Activated CD4-positive, alpha-beta T cell treated with anti-CD3 and anti-CD28 coated beads for 36 hours (primary cell): Measurements from ENCODE around the gene UFSP1. TPM values are rescaled to one million over a fixed set of nuclear protein-coding genes. Genes with fewer than 3 reads are reported as not detected.

Source experiments
- ATAC-seq: fragments of 200-7000 bp; cut with Tn5 transposase; one replicate; pipeline ENCODE4 v1.10.0; 2021; ENCODE audit warnings: mild to moderate bottlenecking, moderate library complexity
- CTCF ChIA-PET: fragments of 350-600 bp; sonication (Branson Sonifier 250); formaldehyde crosslinking; loops from one replicate; lab custom pipeline; 2021; ENCODE audit warnings: antibody characterized with exemption; lab: Charles Lee
- POLR2A ChIA-PET: fragments of 350-600 bp; sonication (Branson Sonifier 250); formaldehyde crosslinking; loops from one replicate; lab custom pipeline; 2021; ENCODE audit warnings: antibody characterized with exemption, inconsistent platforms; lab: Charles Lee
- DNase-seq: peaks from one replicate; pipeline ENCODE4 v3.0.0-alpha.2; 2020
- H3K27ac Mint-ChIP-seq: one replicate; pipeline ENCODE4 v1.8.0; 2021; ENCODE audit warnings: mixed read lengths
- H3K27me3 Mint-ChIP-seq: one replicate; pipeline ENCODE4 v1.8.0; 2021; ENCODE audit warnings: mixed read lengths
- H3K36me3 Mint-ChIP-seq: one replicate; pipeline ENCODE4 v1.8.0; 2021; ENCODE audit warnings: low read depth, mixed read lengths
- H3K4me1 Mint-ChIP-seq: one replicate; pipeline ENCODE4 v1.8.0; 2021; ENCODE audit warnings: mixed read lengths
- H3K4me3 Mint-ChIP-seq: one replicate; pipeline ENCODE4 v1.8.0; 2021; ENCODE audit warnings: mild to moderate bottlenecking, moderate library complexity, mixed read lengths
- H3K9me3 Mint-ChIP-seq: one replicate; pipeline ENCODE4 v1.8.0; 2021; ENCODE audit warnings: low read depth, mixed read lengths
- intact Hi-C, 2 experiments: fragments of 100-400 bp; cut with DNase I in 1 of 2; cut with micrococcal nuclease in 1 of 2; formaldehyde crosslinking; loops; one replicate each; pipeline versions ENCODE4 v1.14.2 to v1.15.1; 2022 to 2024; cut with DNase I, micrococcal nuclease
- total RNA-seq, 2 experiments: library from RNA; stranded (reverse); gene quantifications; one replicate each; pipeline ENCODE4 v1.2.3, GENCODE V29; 2021

The UFSP1 gene
- total RNA-seq, 2 experiments from 2014 or later, result 1.5 to 1.7 TPM

DNA sequence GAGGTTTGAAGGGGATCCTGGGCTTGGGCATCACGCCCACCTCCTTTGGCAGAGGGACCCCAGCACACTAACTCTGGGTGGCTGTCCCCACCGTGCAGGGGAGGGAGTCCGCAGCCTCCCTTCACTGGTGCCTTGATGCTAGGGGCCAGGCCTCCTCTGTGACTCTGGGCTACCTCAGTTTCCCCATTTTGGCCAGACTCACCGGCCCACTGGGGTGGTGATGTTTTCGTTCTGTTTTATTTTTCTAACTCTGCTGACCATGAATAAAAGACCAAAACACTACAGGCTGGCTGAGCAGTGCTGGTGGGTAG is 22.8 kb downstream of the UFSP1 start:
- CTCF ChIA-PET, result no interaction called here
- Mint-ChIP-seq H3K4me3 (peak overlapping the region; percentile 90), H3K27me3 (no peaks in the 10 kb centered on the region), H3K27ac (peak overlapping the region; percentile 92), H3K9me3 (no peaks in the 10 kb centered on the region), H3K36me3 (peaks cover 20% of the 10 kb centered on the region), H3K4me1 (peaks cover 22% of the 10 kb centered on the region)
- POLR2A ChIA-PET, result interaction anchor here (0.6 to 1.1 kb wide), 2 partner anchors 8 to 14 kb away, joined by 3 read pairs; partner anchors contain the start of genes SLC12A9 and SRRT
- DNase-seq, result no peak
- no peak for ATAC-seq
- intact Hi-C loops, result loop anchor here in 1 of 2 experiments (1.0 to 2.0 kb wide), 2 partner anchors 14 to 438 kb away; partner anchors contain the start of genes MEPCE, SLC12A9 and ZCWPW1

- peak; percentile 62 for DNase-seq
- Mint-ChIP-seq H3K36me3 (peaks cover 16% of the 10 kb centered on the region), H3K4me3 (peak overlapping the region; percentile 90), H3K27me3 (no peaks in the 10 kb centered on the region), H3K4me1 (peaks cover 22% of the 10 kb centered on the region), H3K27ac (peak overlapping the region; percentile 92), H3K9me3 (no peaks in the 10 kb centered on the region)
- ATAC-seq, result peak; percentile 47
- intact Hi-C loops, result loop anchor here in 1 of 2 experiments (2.0 kb wide), 1 partner anchor 437 kb away; the partner anchor contains the start of genes MEPCE and ZCWPW1
- ChIA-PET POLR2A (interaction anchor here (1.1 kb wide), 1 partner anchor 14 kb away, joined by 3 read pairs; the partner anchor contains the start of gene SLC12A9), CTCF (no interaction called here)
These were observed 23.4 kb downstream of the UFSP1 start for GRCh38 chr7:100865938-100866728.

GRCh38 chr7:100865372-100865911 is 24.1 kb downstream of the UFSP1 start:
- H3K27me3 Mint-ChIP-seq, result no peaks in the 10 kb centered on the region
- peak overlapping the region; percentile 90 for H3K4me3 Mint-ChIP-seq
- intact Hi-C loops, result no loop called here
- ChIA-PET CTCF (interaction anchor here (0.6 to 1.0 kb wide), 2 partner anchors 12 to 247 kb away, joined by 3 read pairs; no protein-coding TSS in a partner anchor), POLR2A (no interaction called here)
- peaks cover 20% of the 10 kb centered on the region for H3K4me1 Mint-ChIP-seq
- no peak overlapping the region for H3K27ac Mint-ChIP-seq
- ATAC-seq (no peak), DNase-seq (no peak)
- no peaks in the 10 kb centered on the region for H3K9me3 Mint-ChIP-seq
- H3K36me3 Mint-ChIP-seq, result peaks cover 20% of the 10 kb centered on the region

GRCh38 chr7:100864263-100864845 is 25.2 kb downstream of the UFSP1 start:
- H3K4me1 Mint-ChIP-seq, result peaks cover 19% of the 10 kb centered on the region
- ChIA-PET CTCF (interaction anchor here (0.8 to 1.0 kb wide), 2 partner anchors 11 to 14 kb away, joined by 3 read pairs; no protein-coding TSS in a partner anchor), POLR2A (no interaction called here)
- DNase-seq (no peak), ATAC-seq (no peak)
- H3K9me3 Mint-ChIP-seq, result no peaks in the 10 kb centered on the region
- no peak overlapping the region for H3K4me3 Mint-ChIP-seq
- no peaks in the 10 kb centered on the region for H3K27me3 Mint-ChIP-seq
- H3K36me3 Mint-ChIP-seq, result peaks cover 24% of the 10 kb centered on the region
- no peak overlapping the region for H3K27ac Mint-ChIP-seq
- intact Hi-C loops, result no loop called here

DNA sequence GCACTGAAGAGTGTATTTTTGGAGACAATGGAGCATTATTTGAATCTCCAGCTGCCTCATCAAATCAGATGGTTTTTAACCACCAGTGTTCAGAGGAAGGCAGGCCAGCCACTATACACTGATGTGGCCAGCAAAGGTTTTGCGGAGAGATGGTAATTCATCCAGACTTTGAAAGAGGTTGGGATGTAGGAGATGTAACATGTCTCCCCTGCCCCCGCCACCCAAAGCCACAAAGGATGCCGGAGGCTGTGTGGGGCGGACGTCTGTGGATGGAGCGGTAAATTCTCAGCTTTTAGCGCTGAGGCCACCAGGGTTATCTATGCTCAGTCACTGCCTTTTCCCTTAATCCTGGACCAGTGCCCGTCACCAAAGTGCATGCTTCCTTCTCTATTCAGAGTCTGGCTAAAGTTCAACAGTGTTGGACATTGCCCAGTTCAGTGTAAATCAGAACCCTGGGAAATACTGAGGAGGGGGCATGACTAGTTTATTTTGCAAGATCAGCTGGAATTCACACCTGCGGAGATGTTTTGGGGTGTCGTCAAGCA is 26.0 kb downstream of the UFSP1 start:
- Mint-ChIP-seq H3K9me3 (no peaks in the 10 kb centered on the region), H3K27ac (no peak overlapping the region), H3K4me3 (no peak overlapping the region), H3K4me1 (peaks cover 19% of the 10 kb centered on the region), H3K36me3 (peaks cover 28% of the 10 kb centered on the region), H3K27me3 (no peaks in the 10 kb centered on the region)
- DNase-seq (no peak), ATAC-seq (no peak)
- POLR2A ChIA-PET, result no interaction called here
- CTCF ChIA-PET, result interaction anchor here (0.8 kb wide), 1 partner anchor 13 kb away, joined by 3 read pairs; no protein-coding TSS in a partner anchor
- intact Hi-C loops, result no loop called here

- Mint-ChIP-seq H3K27ac (no peak overlapping the region), H3K4me3 (no peak overlapping the region), H3K36me3 (peaks cover 26% of the 10 kb centered on the region), H3K27me3 (no peaks in the 10 kb centered on the region), H3K9me3 (no peaks in the 10 kb centered on the region), H3K4me1 (peaks cover 7% of the 10 kb centered on the region)
- no peak for ATAC-seq
- CTCF ChIA-PET, result interaction anchor here (0.6 kb wide), 1 partner anchor 60 kb away, joined by 3 read pairs; no protein-coding TSS in a partner anchor
- intact Hi-C loops, result no loop called here
- POLR2A ChIA-PET, result no interaction called here
- no peak for DNase-seq
These were observed 27.9 kb downstream of the UFSP1 start for GRCh38 chr7:100861616-100861985.

DNA sequence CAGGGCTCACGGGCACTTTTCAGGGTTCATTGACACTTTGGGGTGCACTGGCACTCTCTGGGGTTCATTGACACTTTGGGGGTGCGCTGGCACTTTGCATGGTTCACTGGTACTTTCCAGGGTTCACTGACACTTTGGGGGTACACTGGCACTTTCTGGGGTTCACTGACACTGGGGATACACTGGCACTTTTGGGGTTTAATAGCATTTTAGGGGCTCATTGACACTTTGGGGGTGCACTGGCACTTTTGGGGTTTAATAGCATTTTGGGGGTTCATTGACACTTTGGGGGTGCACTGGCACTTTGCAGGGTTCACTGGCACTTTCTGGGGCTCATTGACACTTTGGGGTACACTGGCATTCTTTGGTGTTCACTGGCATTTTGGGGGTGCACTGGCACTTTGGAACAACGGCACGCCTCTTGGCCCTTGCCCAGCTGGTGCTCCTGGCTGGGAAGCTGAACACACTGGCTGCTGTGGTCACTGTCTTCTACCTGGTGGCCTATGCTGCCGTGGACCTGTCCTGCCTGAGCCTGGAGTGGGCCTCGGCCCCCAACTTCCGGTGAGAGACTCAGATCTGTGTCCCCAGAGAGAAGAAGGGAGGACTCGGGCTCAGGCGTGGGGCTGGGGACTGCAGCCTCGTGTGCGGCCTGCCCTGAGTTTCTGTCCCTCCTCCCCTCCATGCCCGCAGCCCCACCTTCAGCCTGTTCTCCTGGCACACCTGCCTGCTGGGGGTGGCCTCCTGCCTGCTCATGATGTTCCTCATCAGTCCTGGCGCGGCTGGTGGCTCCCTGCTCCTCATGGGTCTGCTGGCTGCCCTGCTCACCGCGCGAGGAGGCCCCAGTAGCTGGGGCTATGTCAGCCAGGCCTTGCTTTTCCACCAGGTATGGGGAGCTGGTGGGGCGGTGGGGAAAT is 28.6 kb downstream of the UFSP1 start:
- Mint-ChIP-seq H3K4me3 (no peak overlapping the region), H3K9me3 (no peaks in the 10 kb centered on the region), H3K27me3 (no peaks in the 10 kb centered on the region), H3K27ac (no peak overlapping the region), H3K4me1 (peaks cover 5% of the 10 kb centered on the region), H3K36me3 (peaks cover 26% of the 10 kb centered on the region)
- intact Hi-C loops, result no loop called here
- DNase-seq (no peak), ATAC-seq (no peak)
- CTCF ChIA-PET, result no interaction called here
- POLR2A ChIA-PET, result no interaction called here

DNA sequence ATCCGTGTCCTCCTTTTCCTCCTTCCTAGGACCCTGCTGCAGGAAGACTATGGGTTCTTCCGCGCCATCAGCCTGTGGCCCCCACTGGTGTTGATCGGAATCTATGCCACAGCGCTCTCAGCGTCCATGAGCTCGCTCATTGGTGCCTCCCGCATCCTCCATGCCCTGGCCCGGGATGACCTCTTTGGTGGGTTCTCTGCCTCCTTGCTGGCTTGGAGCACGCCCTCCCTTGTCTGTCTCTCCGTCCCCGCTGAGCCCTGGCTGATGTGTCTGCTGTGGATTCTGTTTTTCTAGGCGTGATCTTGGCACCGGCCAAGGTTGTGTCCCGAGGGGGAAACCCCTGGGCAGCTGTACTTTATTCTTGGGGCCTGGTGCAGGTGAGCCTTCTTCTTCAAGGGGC is 29.7 kb downstream of the UFSP1 start:
- no peaks in the 10 kb centered on the region for H3K4me1 Mint-ChIP-seq

GRCh38 chr7:100856871-100857282 is 32.6 kb downstream of the UFSP1 start:
- no peaks in the 10 kb centered on the region for H3K27me3 Mint-ChIP-seq
- CTCF ChIA-PET, result interaction anchor here (0.6 to 1.1 kb wide), 3 partner anchors 20 to 142 kb away, joined by 4 to 5 read pairs (median 4); no protein-coding TSS in a partner anchor
- peaks cover 6% of the 10 kb centered on the region for H3K4me1 Mint-ChIP-seq
- H3K4me3 Mint-ChIP-seq, result no peak overlapping the region
- no peak for ATAC-seq
- DNase-seq, result no peak
- H3K36me3 Mint-ChIP-seq, result peaks cover 18% of the 10 kb centered on the region
- intact Hi-C loops, result no loop called here
- H3K9me3 Mint-ChIP-seq, result no peaks in the 10 kb centered on the region
- no peak overlapping the region for H3K27ac Mint-ChIP-seq
- POLR2A ChIA-PET, result no interaction called here

More for the DNA sequence above, 29.7 kb downstream of the UFSP1 start:
- ChIA-PET POLR2A (no interaction called here), CTCF (no interaction called here)
- DNase-seq (no peak), ATAC-seq (no peak)
- Mint-ChIP-seq H3K9me3 (no peaks in the 10 kb centered on the region), H3K27me3 (no peaks in the 10 kb centered on the region), H3K36me3 (peaks cover 26% of the 10 kb centered on the region), H3K4me3 (no peak overlapping the region), H3K27ac (no peak overlapping the region)
- intact Hi-C loops, result no loop called here

GRCh38 chr7:100855515-100855914 is 34.0 kb downstream of the UFSP1 start:
- H3K27ac Mint-ChIP-seq, result no peak overlapping the region
- H3K27me3 Mint-ChIP-seq, result no peaks in the 10 kb centered on the region
- intact Hi-C loops, result no loop called here
- ChIA-PET CTCF (interaction anchor here (0.6 to 0.9 kb wide), 2 partner anchors 56 to 188 kb away, joined by 3 to 4 read pairs; no protein-coding TSS in a partner anchor), POLR2A (no interaction called here)
- H3K9me3 Mint-ChIP-seq, result no peaks in the 10 kb centered on the region
- peaks cover 13% of the 10 kb centered on the region for H3K36me3 Mint-ChIP-seq
- no peak for DNase-seq
- no peak overlapping the region for H3K4me3 Mint-ChIP-seq
- no peak for ATAC-seq
- peaks cover 11% of the 10 kb centered on the region for H3K4me1 Mint-ChIP-seq
